GM19193 (cell line): ENCODE results near the gene CTDP1.
A peak's percentile ranks its signal among the peaks of the same experiment; 100 is the strongest.

Source experiments
- POLR2A ChIP-seq: IDR thresholded peaks from 4 replicates; pipeline ENCODE4 v1.6.1; 2011; ENCODE audit not compliant: insufficient read depth, insufficient read length; ENCODE audit errors: extremely low read depth

The CTDP1 gene

GRCh38 chr18:79672490-79673276 is 6.9 kb upstream of the CTDP1 start:
- no peak for TF ChIP-seq POLR2A

GRCh38 chr18:79677221-79677620 is 2.4 kb upstream of the CTDP1 start:
- TF ChIP-seq POLR2A = no peak

GRCh38 chr18:79677840-79678239 is 1.8 kb upstream of the CTDP1 start:
- TF ChIP-seq POLR2A = no peak

GRCh38 chr18:79678665-79679551 is 695 bp upstream of the CTDP1 start:
- peak; percentile 72 for TF ChIP-seq POLR2A

- TF ChIP-seq POLR2A = no peak
Measured at GRCh38 chr18:79680100-79680879, 687 bp downstream of the CTDP1 start.

- TF ChIP-seq POLR2A = no peak
Measured at GRCh38 chr18:79680891-79681339, 1.3 kb downstream of the CTDP1 start.

GRCh38 chr18:79681484-79682387 is 2.1 kb downstream of the CTDP1 start:
- no peak for TF ChIP-seq POLR2A

- no peak for TF ChIP-seq POLR2A
Measured at GRCh38 chr18:79682481-79682880, 2.9 kb downstream of the CTDP1 start.

GRCh38 chr18:79682894-79683625 is 3.5 kb downstream of the CTDP1 start:
- no peak for TF ChIP-seq POLR2A

- no peak for TF ChIP-seq POLR2A
Measured at GRCh38 chr18:79683626-79684282, 4.2 kb downstream of the CTDP1 start.

- no peak for TF ChIP-seq POLR2A
Measured at GRCh38 chr18:79684283-79684631, 4.7 kb downstream of the CTDP1 start.

GRCh38 chr18:79684787-79685186 is 5.2 kb downstream of the CTDP1 start:
- TF ChIP-seq POLR2A = no peak

- no peak for TF ChIP-seq POLR2A
Measured at GRCh38 chr18:79685281-79685680, 5.7 kb downstream of the CTDP1 start.

- TF ChIP-seq POLR2A = no peak
Measured at GRCh38 chr18:79685971-79686370, 6.4 kb downstream of the CTDP1 start.

- TF ChIP-seq POLR2A = no peak
Measured at GRCh38 chr18:79687806-79688205, 8.2 kb downstream of the CTDP1 start.
